ENCODE results near the gene DLG2. TPM values are rescaled to one million over a fixed set of nuclear protein-coding genes. Genes with fewer than 3 reads are reported as not detected.

Gene DLG2
- total RNA-seq, 1 experiment from 2014 or later = 17.5 TPM

DNA sequence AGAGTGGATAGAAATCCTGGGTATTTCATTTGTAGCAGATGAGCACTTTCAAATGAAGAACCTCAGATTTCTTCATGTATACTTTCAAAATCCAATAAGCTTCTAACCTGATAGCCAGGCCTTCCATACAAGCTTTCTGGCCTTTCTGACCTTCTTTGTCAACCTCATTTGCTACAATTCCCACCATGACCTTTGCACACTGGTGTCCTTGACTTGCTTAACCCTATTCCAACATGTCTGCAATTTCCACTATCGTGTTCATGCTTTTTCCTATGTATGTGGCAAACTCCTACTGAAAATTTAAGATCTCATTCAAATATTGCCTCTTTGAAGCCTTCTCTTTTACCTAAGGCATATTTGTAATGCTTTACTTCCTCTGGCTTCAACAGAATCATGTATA lies 2098.9 kb downstream of the DLG2 start (continued):
- TF ChIP-seq, protein P1, sequence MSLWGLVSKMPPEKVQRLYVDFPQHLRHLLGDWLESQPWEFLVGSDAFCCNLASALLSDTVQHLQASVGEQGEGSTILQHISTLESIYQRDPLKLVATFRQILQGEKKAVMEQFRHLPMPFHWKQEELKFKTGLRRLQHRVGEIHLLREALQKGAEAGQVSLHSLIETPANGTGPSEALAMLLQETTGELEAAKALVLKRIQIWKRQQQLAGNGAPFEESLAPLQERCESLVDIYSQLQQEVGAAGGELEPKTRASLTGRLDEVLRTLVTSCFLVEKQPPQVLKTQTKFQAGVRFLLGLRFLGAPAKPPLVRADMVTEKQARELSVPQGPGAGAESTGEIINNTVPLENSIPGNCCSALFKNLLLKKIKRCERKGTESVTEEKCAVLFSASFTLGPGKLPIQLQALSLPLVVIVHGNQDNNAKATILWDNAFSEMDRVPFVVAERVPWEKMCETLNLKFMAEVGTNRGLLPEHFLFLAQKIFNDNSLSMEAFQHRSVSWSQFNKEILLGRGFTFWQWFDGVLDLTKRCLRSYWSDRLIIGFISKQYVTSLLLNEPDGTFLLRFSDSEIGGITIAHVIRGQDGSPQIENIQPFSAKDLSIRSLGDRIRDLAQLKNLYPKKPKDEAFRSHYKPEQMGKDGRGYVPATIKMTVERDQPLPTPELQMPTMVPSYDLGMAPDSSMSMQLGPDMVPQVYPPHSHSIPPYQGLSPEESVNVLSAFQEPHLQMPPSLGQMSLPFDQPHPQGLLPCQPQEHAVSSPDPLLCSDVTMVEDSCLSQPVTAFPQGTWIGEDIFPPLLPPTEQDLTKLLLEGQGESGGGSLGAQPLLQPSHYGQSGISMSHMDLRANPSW (CRISPR knock-in tag; conservative IDR thresholded peaks at IDR 0.05; ENCODE audit: low read depth) = no peak
- TF ChIP-seq SMAD4 (CRISPR knock-in tag; IDR thresholded peaks at IDR 0.05) (no peak), CBFB (CRISPR knock-in tag; IDR thresholded peaks at IDR 0.05; ENCODE audit: low read depth) (no peak), GABPB1 (CRISPR knock-in tag; IDR thresholded peaks at IDR 0.05) (no peak), CREB1 (CRISPR knock-in tag; IDR thresholded peaks at IDR 0.05) (no peak), ZNF396 (CRISPR knock-in tag; IDR thresholded peaks at IDR 0.05; ENCODE audit: borderline replicate concordance) (no peak)
- TF ChIP-seq, protein P2, sequence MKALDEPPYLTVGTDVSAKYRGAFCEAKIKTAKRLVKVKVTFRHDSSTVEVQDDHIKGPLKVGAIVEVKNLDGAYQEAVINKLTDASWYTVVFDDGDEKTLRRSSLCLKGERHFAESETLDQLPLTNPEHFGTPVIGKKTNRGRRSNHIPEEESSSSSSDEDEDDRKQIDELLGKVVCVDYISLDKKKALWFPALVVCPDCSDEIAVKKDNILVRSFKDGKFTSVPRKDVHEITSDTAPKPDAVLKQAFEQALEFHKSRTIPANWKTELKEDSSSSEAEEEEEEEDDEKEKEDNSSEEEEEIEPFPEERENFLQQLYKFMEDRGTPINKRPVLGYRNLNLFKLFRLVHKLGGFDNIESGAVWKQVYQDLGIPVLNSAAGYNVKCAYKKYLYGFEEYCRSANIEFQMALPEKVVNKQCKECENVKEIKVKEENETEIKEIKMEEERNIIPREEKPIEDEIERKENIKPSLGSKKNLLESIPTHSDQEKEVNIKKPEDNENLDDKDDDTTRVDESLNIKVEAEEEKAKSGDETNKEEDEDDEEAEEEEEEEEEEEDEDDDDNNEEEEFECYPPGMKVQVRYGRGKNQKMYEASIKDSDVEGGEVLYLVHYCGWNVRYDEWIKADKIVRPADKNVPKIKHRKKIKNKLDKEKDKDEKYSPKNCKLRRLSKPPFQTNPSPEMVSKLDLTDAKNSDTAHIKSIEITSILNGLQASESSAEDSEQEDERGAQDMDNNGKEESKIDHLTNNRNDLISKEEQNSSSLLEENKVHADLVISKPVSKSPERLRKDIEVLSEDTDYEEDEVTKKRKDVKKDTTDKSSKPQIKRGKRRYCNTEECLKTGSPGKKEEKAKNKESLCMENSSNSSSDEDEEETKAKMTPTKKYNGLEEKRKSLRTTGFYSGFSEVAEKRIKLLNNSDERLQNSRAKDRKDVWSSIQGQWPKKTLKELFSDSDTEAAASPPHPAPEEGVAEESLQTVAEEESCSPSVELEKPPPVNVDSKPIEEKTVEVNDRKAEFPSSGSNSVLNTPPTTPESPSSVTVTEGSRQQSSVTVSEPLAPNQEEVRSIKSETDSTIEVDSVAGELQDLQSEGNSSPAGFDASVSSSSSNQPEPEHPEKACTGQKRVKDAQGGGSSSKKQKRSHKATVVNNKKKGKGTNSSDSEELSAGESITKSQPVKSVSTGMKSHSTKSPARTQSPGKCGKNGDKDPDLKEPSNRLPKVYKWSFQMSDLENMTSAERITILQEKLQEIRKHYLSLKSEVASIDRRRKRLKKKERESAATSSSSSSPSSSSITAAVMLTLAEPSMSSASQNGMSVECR (CRISPR knock-in tag; IDR thresholded peaks at IDR 0.05; ENCODE audit: borderline replicate concordance) = no peak
- TF ChIP-seq, protein P3, sequence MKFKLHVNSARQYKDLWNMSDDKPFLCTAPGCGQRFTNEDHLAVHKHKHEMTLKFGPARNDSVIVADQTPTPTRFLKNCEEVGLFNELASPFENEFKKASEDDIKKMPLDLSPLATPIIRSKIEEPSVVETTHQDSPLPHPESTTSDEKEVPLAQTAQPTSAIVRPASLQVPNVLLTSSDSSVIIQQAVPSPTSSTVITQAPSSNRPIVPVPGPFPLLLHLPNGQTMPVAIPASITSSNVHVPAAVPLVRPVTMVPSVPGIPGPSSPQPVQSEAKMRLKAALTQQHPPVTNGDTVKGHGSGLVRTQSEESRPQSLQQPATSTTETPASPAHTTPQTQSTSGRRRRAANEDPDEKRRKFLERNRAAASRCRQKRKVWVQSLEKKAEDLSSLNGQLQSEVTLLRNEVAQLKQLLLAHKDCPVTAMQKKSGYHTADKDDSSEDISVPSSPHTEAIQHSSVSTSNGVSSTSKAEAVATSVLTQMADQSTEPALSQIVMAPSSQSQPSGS (CRISPR knock-in tag; IDR thresholded peaks at IDR 0.05; ENCODE audit: borderline replicate concordance, low read depth) = no peak
- TF ChIP-seq, protein P4, sequence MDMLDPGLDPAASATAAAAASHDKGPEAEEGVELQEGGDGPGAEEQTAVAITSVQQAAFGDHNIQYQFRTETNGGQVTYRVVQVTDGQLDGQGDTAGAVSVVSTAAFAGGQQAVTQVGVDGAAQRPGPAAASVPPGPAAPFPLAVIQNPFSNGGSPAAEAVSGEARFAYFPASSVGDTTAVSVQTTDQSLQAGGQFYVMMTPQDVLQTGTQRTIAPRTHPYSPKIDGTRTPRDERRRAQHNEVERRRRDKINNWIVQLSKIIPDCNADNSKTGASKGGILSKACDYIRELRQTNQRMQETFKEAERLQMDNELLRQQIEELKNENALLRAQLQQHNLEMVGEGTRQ (CRISPR knock-in tag; IDR thresholded peaks at IDR 0.05) = no peak

DNA sequence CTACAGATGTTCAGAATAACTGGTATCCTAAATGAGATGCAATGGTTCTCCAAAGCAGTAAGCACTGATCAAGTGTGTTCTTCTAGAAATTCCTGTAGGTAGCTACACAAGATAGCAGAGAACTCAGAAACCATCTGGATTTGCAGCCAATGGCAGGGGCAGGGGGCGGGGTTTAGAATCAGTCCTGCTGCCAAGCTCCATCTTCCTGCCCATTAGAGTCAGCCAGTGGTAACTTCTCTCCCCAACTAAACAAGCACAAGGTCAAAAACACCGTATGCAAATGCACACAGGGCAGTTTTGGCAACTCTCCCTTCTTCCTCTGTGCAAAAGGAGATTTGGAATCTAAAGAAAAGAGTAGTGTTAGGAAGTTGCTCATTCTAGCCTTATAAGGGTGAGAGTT lies 2103.5 kb downstream of the DLG2 start:
- ATAC-seq = peak; percentile 43; the same call in 1 of the 2 replicates
- DNase-seq (ENCODE audit: low spot score) = peak; percentile 18
- H3K36me3 Mint-ChIP-seq = peaks cover 4% of the 10 kb centered on the region
- no peak overlapping the region for H3K4me3 Mint-ChIP-seq
- H3K27ac Mint-ChIP-seq = no peak overlapping the region
- peaks cover 28% of the 10 kb centered on the region for H3K4me1 Mint-ChIP-seq
- POLR2A ChIA-PET = no interaction called here
- no peaks in the 10 kb centered on the region for H3K27me3 Mint-ChIP-seq (ENCODE audit: low read depth)
- peaks cover 5% of the 10 kb centered on the region for H3K9me3 Mint-ChIP-seq
- CTCF ChIA-PET = interaction anchor here (0.7 to 2.2 kb wide), 5 partner anchors 200 to 294 kb away, joined by 3 to 14 read pairs (median 4); no protein-coding TSS in a partner anchor
- TF ChIP-seq JAZF1 (CRISPR knock-in tag; IDR thresholded peaks at IDR 0.05) = no peak
- TF ChIP-seq, protein P5, sequence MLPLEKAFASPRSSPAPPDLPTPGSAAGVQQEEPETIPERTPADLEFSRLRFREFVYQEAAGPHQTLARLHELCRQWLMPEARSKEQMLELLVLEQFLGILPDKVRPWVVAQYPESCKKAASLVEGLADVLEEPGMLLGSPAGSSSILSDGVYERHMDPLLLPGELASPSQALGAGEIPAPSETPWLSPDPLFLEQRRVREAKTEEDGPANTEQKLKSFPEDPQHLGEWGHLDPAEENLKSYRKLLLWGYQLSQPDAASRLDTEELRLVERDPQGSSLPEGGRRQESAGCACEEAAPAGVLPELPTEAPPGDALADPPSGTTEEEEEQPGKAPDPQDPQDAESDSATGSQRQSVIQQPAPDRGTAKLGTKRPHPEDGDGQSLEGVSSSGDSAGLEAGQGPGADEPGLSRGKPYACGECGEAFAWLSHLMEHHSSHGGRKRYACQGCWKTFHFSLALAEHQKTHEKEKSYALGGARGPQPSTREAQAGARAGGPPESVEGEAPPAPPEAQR (CRISPR knock-in tag; IDR thresholded peaks at IDR 0.05) = no peak
- no peak for TF ChIP-seq OVOL2 (CRISPR knock-in tag; IDR thresholded peaks at IDR 0.05; ENCODE audit: borderline replicate concordance)
- TF ChIP-seq, protein P6, sequence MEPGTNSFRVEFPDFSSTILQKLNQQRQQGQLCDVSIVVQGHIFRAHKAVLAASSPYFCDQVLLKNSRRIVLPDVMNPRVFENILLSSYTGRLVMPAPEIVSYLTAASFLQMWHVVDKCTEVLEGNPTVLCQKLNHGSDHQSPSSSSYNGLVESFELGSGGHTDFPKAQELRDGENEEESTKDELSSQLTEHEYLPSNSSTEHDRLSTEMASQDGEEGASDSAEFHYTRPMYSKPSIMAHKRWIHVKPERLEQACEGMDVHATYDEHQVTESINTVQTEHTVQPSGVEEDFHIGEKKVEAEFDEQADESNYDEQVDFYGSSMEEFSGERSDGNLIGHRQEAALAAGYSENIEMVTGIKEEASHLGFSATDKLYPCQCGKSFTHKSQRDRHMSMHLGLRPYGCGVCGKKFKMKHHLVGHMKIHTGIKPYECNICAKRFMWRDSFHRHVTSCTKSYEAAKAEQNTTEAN (CRISPR knock-in tag; IDR thresholded peaks at IDR 0.05) = no peak
- no peak for TF ChIP-seq MXD4 (CRISPR knock-in tag; IDR thresholded peaks at IDR 0.05; ENCODE audit: borderline replicate concordance)
- TF ChIP-seq, protein P7, sequence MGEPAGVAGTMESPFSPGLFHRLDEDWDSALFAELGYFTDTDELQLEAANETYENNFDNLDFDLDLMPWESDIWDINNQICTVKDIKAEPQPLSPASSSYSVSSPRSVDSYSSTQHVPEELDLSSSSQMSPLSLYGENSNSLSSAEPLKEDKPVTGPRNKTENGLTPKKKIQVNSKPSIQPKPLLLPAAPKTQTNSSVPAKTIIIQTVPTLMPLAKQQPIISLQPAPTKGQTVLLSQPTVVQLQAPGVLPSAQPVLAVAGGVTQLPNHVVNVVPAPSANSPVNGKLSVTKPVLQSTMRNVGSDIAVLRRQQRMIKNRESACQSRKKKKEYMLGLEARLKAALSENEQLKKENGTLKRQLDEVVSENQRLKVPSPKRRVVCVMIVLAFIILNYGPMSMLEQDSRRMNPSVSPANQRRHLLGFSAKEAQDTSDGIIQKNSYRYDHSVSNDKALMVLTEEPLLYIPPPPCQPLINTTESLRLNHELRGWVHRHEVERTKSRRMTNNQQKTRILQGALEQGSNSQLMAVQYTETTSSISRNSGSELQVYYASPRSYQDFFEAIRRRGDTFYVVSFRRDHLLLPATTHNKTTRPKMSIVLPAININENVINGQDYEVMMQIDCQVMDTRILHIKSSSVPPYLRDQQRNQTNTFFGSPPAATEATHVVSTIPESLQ (CRISPR knock-in tag; IDR thresholded peaks at IDR 0.05) = no peak
- TF ChIP-seq GTF2I (CRISPR knock-in tag; conservative IDR thresholded peaks at IDR 0.05) = no peak
- TF ChIP-seq IRF2 (CRISPR knock-in tag; IDR thresholded peaks at IDR 0.05; ENCODE audit: borderline replicate concordance, low read depth) = no peak
- no peak for TF ChIP-seq ZNF219 (CRISPR knock-in tag; IDR thresholded peaks at IDR 0.05; ENCODE audit: borderline replicate concordance)
- TF ChIP-seq SMAD3 (CRISPR knock-in tag; IDR thresholded peaks at IDR 0.05; ENCODE audit: borderline replicate concordance) = no peak
- TF ChIP-seq NFYB (CRISPR knock-in tag; conservative IDR thresholded peaks at IDR 0.05; ENCODE audit: low read depth) = no peak
- TF ChIP-seq NFE2L1 (CRISPR knock-in tag; IDR thresholded peaks at IDR 0.05) = no peak
- TF ChIP-seq TEAD4 (CRISPR knock-in tag; IDR thresholded peaks at IDR 0.05) = no peak
- TF ChIP-seq FOXJ3 (CRISPR knock-in tag; IDR thresholded peaks at IDR 0.05; ENCODE audit: borderline replicate concordance) = no peak
- TF ChIP-seq ZNF263 (CRISPR knock-in tag; IDR thresholded peaks at IDR 0.05; ENCODE audit: low read depth) = no peak

Measured in WTC11 (cell line).